Keratinocyte (primary cell): ENCODE measurements around the gene RHOA. TPM values are rescaled to one million over a fixed set of nuclear protein-coding genes. Genes with fewer than 3 reads are reported as not detected.
"Not testable (repeated sequence)": the region's sequence is repeated elsewhere in the genome, so short reads cannot be mapped to it uniquely, and the experiment has no call there.

Experiments
- DNase-seq: peaks from one replicate; pipeline ENCODE4 v3.0.0-alpha.2; 2011; ENCODE audit warnings: low read depth, missing footprints, low spot score
- FAIRE-seq: peaks from 2 replicates; lab custom pipeline; 2011; peaks lifted over from hg19 to GRCh38; lab: Jason Lieb, UNC
- H2AFZ ChIP-seq: 2 replicates; pipeline ENCODE4 v1.6.0; 2012; ENCODE audit warnings: low read length, control low read depth, inconsistent platforms; ENCODE audit not compliant: control insufficient read depth
- H3K27ac ChIP-seq: 2 replicates; pipeline ENCODE4 v1.5.1; 2011; ENCODE audit warnings: low read length; ENCODE audit not compliant: control insufficient read depth, insufficient read depth
- H3K27me3 ChIP-seq: 3 replicates; pipeline ENCODE4 v1.6.0; 2011; ENCODE audit warnings: low read length; ENCODE audit not compliant: control insufficient read depth, insufficient read depth; ENCODE audit errors: extremely low read depth
- H3K36me3 ChIP-seq, 2 experiments: 2 replicates in 1 of 2; 3 replicates in 1 of 2; pipeline ENCODE4 v1.5.1; 2011; ENCODE audit warnings: low read length in 2 of 2, mild to moderate bottlenecking in 1 of 2; ENCODE audit not compliant: control insufficient read depth in 2 of 2, insufficient read depth in 2 of 2; ENCODE audit errors: extremely low read depth in 1 of 2
- H3K4me1 ChIP-seq: 3 replicates; pipeline ENCODE4 v1.5.1; 2011; ENCODE audit warnings: low read length; ENCODE audit not compliant: control insufficient read depth, insufficient read depth; ENCODE audit errors: extremely low read depth
- H3K4me2 ChIP-seq: 3 replicates; pipeline ENCODE4 v1.6.0; 2011; ENCODE audit warnings: low read depth, low read length; ENCODE audit not compliant: control insufficient read depth, insufficient read depth; ENCODE audit errors: extremely low read depth
- H3K4me3 ChIP-seq, 3 experiments: fragments of 200-600 bp in 1 of 3; sonication (generic) in 1 of 3; 2 replicates in 2 of 3; 3 replicates in 1 of 3; pipeline ENCODE4 v1.5.1; 2011 to 2016; ENCODE audit warnings: low read length in 3 of 3, mild to moderate bottlenecking in 3 of 3, control low read depth in 2 of 3, inconsistent platforms in 1 of 3, low read depth in 1 of 3, mixed read lengths in 1 of 3, mixed run types in 1 of 3, moderate library complexity in 1 of 3; ENCODE audit not compliant: control insufficient read depth in 2 of 3, insufficient read depth in 2 of 3; ENCODE audit errors: extremely low read depth in 1 of 3
- H3K79me2 ChIP-seq: 2 replicates; pipeline ENCODE4 v1.6.0; 2012; ENCODE audit warnings: low read length; ENCODE audit not compliant: control insufficient read depth, insufficient read depth
- H3K9ac ChIP-seq: 3 replicates; pipeline ENCODE4 v1.6.0; 2011; ENCODE audit warnings: low read length; ENCODE audit not compliant: control insufficient read depth, insufficient read depth; ENCODE audit errors: extremely low read depth
- H3K9me1 ChIP-seq: 3 replicates; pipeline ENCODE4 v1.6.0; 2011; ENCODE audit warnings: low read length; ENCODE audit not compliant: control insufficient read depth, insufficient read depth; ENCODE audit errors: extremely low read depth
- H3K9me3 ChIP-seq: 2 replicates; pipeline ENCODE4 v1.5.1; 2012; ENCODE audit warnings: low read depth, low read length; ENCODE audit not compliant: control insufficient read depth
- H4K20me1 ChIP-seq: 3 replicates; pipeline ENCODE4 v1.6.0; 2011; ENCODE audit warnings: low read length; ENCODE audit not compliant: control insufficient read depth, insufficient read depth; ENCODE audit errors: extremely low read depth
- CTCF ChIP-seq, 3 experiments: IDR thresholded peaks in 1 of 3; conservative IDR thresholded peaks in 1 of 3; optimal IDR thresholded peaks in 1 of 3; 2 replicates in 2 of 3; 3 replicates in 1 of 3; pipeline versions ENCODE3 to v1.5.1; 2011; ENCODE audit warnings: low read length in 3 of 3, mild to moderate bottlenecking in 3 of 3, moderate library complexity in 2 of 3, control low read depth in 1 of 3, inconsistent platforms in 1 of 3; ENCODE audit not compliant: insufficient read depth in 2 of 3; ENCODE audit errors: extremely low read depth in 1 of 3
- EZH2 ChIP-seq: IDR thresholded peaks from one replicate; pipeline ENCODE4 v1.6.1; 2012; ENCODE audit warnings: inconsistent platforms, mild to moderate bottlenecking, low read length, moderate library complexity
- dilution Hi-C: fragments of 300-500 bp; cut with MboI; formaldehyde crosslinking; loops from one replicate; pipeline ENCODE4 v1.7.0; 2020; ENCODE audit warnings: low sequenced_read_pairs; ENCODE audit not compliant: extremely low pct_ligation_motif_present
- polyA plus RNA-seq, 5 experiments: library from polyadenylated mRNA; depleted of rRNA in 3 of 5; stranded (reverse) in 3 of 5; stranded (forward) in 1 of 5; unstranded in 1 of 5; fragments of >200 nt; gene quantifications; 1 replicate in 1 of 5; 2 replicates in 3 of 5; 3 replicates in 1 of 5; pipeline versions ENCODE4 v1.2.1 to v1.2.3, GENCODE V29; 2011 to 2012; ENCODE audit warnings: missing spikeins in 2 of 5, low read depth in 1 of 5, low replicate concordance in 1 of 5

The RHOA gene
- polyA plus RNA-seq, 1 donor (not counting 4 experiments of a cell fraction or from before 2014, with no cell fraction given), result 332 TPM

DNA sequence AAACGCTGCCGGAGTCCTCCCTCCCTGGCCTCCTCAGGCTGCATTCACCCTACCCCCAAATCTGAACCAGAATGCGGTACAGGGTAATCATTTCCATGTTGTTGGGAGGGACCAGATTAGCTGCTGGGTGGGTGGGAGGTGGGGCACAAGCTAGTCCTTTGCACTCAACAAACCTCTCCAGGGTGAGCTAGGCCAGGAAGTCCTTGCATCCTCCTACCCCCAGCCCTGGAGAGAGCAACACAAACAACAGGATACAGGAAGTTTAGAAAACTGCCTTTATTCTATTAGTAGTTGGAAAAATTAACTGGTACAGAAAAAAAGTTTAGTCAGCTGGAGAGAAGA is 52.9 kb downstream of the RHOA start:
- H3K27me3 ChIP-seq, result no peaks in the 10 kb centered on the region
- dilution Hi-C loops, result no loop called here
- H4K20me1 ChIP-seq, result no peaks in the 10 kb centered on the region
- H3K4me2 ChIP-seq, result peak overlapping the region; percentile 73
- H3K9me1 ChIP-seq, result peaks cover 2% of the 10 kb centered on the region
- peaks cover 29 to 38% of the 10 kb centered on the region in 2 experiments for H3K36me3 ChIP-seq
- TF ChIP-seq CTCF (optimal IDR thresholded peaks at IDR 0.05 in 1 of 3, IDR thresholded peaks at IDR 0.05 in 1 of 3, conservative IDR thresholded peaks at IDR 0.05 in 1 of 3; ENCODE audit: extremely low read depth in 1 of 3, insufficient read depth in 2 of 3, low read length in 3 of 3) (no peak), EZH2 (no peak)
- peak overlapping the region; percentile 59 to 66 (median 65) for H3K4me3 ChIP-seq
- no peak for DNase-seq
- FAIRE-seq, result no peak
- peaks cover 27% of the 10 kb centered on the region for H3K79me2 ChIP-seq
- peaks cover 33% of the 10 kb centered on the region for H3K4me1 ChIP-seq
- no peak overlapping the region for H2AFZ ChIP-seq
- peak overlapping the region; percentile 78 for H3K9ac ChIP-seq
- H3K9me3 ChIP-seq, result no peaks in the 10 kb centered on the region
- peak overlapping the region; percentile 79 for H3K27ac ChIP-seq

- DNase-seq (peak; percentile 70), FAIRE-seq (peak; percentile 60)
- peaks cover 24 to 38% of the 10 kb centered on the region in 2 experiments for H3K36me3 ChIP-seq
- H3K27ac ChIP-seq, result peak within 1 kb of the TSS; percentile 79
- H3K4me2 ChIP-seq, result peak within 1 kb of the TSS; percentile 91
- H3K4me1 ChIP-seq, result peaks cover 33% of the 10 kb centered on the region
- no peaks in the 10 kb centered on the region for H3K9me3 ChIP-seq
- TF ChIP-seq EZH2, result no peak
- TF ChIP-seq CTCF (optimal IDR thresholded peaks at IDR 0.05 in 1 of 3, IDR thresholded peaks at IDR 0.05 in 1 of 3, conservative IDR thresholded peaks at IDR 0.05 in 1 of 3; ENCODE audit: extremely low read depth in 1 of 3, insufficient read depth in 2 of 3, low read length in 3 of 3), result peak in 1 of 3 experiments; percentile 13
- peaks cover 2% of the 10 kb centered on the region for H3K9me1 ChIP-seq
- peaks cover 23% of the 10 kb centered on the region for H3K79me2 ChIP-seq
- H3K27me3 ChIP-seq, result no peaks in the 10 kb centered on the region
- H2AFZ ChIP-seq, result no peak within 1 kb of the TSS
- no peaks in the 10 kb centered on the region for H4K20me1 ChIP-seq
- dilution Hi-C loops, result no loop called here
- H3K4me3 ChIP-seq, result peak within 1 kb of the TSS; percentile 65 to 73 (median 66)
- H3K9ac ChIP-seq, result peak within 1 kb of the TSS; percentile 78
Observed at GRCh38 chr3:49358217-49358883, 53.4 kb downstream of the RHOA start, which contains the start of gene GPX1. GPX1 (minus strand) TSS chr3:49358353; CDS start chr3:49358278, 75 bp downstream.

DNA sequence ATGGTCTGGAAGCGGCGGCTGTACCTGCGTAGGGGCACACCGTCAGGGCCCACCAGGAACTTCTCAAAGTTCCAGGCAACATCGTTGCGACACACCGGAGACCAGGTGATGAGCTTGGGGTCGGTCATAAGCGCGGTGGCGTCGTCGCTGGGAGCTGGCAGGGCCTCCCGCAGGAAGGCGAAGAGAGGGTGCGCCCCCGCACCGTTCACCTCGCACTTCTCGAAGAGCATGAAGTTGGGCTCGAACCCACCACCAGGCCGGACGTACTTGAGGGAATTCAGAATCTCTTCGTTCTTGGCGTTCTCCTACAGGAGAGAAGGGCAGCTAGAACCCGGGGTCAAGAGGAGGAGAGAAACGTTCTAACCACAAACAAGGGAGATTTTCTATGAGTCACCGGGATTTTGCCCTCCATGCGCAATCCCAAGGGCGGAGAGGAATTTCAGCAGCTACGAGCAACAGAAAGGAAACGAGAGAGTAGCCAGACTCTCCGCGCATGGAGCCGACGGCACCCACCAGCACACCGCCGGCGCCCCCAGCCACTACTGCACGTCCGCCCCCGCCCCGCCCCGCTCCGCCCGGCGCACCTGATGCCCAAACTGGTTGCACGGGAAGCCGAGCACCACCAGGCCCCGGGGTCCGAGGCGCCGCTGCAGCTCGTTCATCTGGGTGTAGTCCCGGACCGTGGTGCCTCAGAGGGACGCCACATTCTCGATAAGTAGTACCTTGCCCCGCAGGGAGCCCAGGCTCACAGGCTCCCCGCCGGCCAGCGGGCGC is 54.1 kb downstream of the RHOA start:
- H3K9me3 ChIP-seq, DNase-seq, H3K9me1 ChIP-seq, H4K20me1 ChIP-seq, dilution Hi-C loops, H2AFZ ChIP-seq, H3K27me3 ChIP-seq: not testable (repeated sequence)
- Histone ChIP-seq H3K36me3 (peaks cover 20 to 38% of the 10 kb centered on the region in 2 experiments), H3K4me2 (peak overlapping the region; percentile 91), H3K4me1 (peaks cover 33% of the 10 kb centered on the region), H3K79me2 (peaks cover 21% of the 10 kb centered on the region), H3K4me3 (peak overlapping the region; percentile 65 to 73 (median 66)), H3K9ac (peak overlapping the region; percentile 78), H3K27ac (peak overlapping the region; percentile 79)
- peak; percentile 56 for FAIRE-seq
